SK-MEL-5 (cell line): ENCODE measurements around the gene WWP2. TPM values are rescaled to one million over a fixed set of nuclear protein-coding genes. Genes with fewer than 3 reads are reported as not detected.
"Not testable (repeated sequence)": the region's sequence is repeated elsewhere in the genome, so short reads cannot be mapped to it uniquely, and the experiment has no call there.

Source experiments
- DNase-seq: peaks from one replicate; pipeline ENCODE4 v3.0.0-alpha.2; 2016; ENCODE audit warnings: low read depth, low spot score
- in situ Hi-C: cut with HindIII; loops from 2 replicates; pipeline ENCODE4 v1.10.0; 2016; ENCODE audit warnings: low sequenced_read_pairs, high pct_unique_total_duplicates, low pct_unique_long_range_greater_than_20kb
- total RNA-seq: library from RNA; depleted of rRNA; stranded (reverse); fragments of >200 nt; shearing (Covaris generic); gene quantifications from 2 replicates; pipeline ENCODE4 v1.2.3, GENCODE V29; 2014

WWP2 gene
- total RNA-seq, 1 experiment from 2014 or later = 13.9 TPM

DNA sequence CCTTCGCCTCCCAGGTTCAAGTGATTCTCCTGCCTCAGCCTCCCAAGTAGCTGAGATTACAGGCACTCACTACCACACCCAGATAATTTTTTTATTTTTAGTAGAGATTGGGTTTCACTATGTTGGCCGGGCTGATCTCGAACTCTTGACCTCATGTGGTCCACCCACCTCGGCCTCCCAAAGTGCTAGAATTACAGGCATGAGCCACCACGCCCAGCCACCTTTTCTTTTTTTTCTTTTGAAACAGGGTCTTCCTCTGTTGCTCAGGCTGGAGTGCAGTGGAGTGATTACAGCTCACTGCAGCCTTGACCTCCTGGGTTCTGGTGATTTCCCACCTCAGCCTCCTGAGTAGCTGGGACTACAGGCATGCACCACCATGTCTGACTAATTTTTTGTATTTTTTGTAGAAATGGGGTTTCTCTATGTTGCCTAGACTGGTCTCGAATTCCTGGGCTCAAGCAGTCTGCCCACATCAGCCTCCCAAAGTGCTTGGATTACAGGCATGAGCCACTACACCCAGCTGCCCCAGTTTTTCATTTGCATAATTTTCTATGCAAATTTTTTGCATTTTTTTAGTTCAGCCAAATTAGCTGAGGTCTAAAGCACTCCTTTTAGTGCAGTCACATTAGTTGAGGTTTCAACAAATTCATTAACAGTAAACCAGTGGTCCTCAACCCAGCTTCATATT is 11.3 kb downstream of the WWP2 start:
- in situ Hi-C loops = no loop called here
- DNase-seq = no peak

DNA sequence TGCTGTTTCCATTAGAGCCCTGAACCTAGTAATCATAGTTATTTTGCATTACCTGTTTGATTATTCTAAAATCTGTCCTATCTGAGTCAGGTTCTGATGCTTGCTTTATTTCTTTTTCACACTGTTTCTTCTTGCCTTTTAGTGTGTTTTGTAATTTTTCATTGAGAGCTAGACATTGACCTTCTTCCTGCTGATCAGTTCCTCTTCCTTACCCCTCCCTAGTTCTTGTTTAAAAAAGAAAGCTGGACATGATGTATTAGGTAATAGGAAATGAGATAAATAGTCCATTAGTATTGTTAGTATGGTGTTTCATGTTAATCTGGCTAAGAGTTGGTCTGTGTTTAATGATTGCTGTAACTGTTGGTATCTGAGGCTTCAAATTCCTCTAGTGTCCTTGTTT is 13.4 kb downstream of the WWP2 start:
- in situ Hi-C loops = no loop called here
- no peak for DNase-seq

DNA sequence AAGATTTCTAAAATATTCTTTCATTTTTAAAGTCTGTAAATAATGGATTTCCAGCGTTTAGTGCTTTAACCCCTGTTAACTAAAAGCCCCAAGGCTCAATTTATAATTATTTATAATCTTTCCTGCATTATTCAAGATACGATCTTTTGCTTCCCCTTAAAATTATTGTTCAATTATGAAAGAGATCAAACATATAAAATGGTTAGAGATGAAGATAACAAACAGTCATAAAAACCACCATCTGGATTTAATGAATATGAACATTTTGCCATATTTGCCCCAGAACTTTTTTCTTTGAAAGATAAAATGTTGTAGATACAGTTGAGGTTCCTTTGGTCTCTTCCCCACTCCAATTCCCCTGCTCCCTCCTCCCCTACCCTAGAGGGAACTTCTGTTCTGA is 17.6 kb downstream of the WWP2 start:
- in situ Hi-C loops = no loop called here
- DNase-seq = no peak

DNA sequence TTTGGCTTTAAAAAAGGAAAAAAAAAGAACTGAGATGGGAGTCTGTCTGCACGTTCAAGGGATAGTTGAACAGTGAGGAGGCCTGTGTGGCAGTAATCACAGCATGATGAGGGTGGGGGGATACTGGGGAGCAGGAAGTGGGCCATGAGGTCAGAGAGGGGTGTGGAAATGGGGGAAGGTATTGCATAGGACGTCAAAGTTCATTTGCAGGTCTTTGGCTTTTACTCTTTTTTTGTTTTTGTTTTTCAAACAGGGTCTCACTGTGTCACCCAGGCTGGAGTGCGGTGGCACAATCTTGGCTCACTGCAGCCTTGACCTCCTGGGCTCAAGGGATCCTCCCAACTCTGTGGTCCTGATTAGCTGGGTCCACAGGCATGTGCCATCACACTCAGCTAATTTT is 19.0 kb downstream of the WWP2 start:
- in situ Hi-C loops = no loop called here
- DNase-seq = no peak

DNA sequence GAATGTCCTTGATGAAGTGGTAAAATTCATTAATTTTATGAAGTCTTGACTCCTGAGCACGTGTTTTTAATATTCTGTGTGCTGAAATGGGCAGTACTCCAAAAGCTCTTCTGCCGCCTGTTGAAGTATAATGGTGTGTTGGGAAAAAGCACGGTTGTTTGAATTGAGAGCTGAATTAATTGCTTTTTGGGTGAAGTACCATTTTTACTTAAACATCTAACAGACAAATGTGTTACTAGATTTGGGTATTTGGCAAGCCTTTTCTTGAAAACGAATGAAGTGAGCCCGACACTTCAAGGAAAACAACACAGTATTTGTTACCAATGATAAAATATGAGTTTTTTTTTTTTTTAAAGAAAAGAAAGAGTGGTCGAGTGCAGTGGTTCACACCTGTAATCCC is 22.5 kb downstream of the WWP2 start:
- no peak for DNase-seq
- in situ Hi-C loops = no loop called here

DNA sequence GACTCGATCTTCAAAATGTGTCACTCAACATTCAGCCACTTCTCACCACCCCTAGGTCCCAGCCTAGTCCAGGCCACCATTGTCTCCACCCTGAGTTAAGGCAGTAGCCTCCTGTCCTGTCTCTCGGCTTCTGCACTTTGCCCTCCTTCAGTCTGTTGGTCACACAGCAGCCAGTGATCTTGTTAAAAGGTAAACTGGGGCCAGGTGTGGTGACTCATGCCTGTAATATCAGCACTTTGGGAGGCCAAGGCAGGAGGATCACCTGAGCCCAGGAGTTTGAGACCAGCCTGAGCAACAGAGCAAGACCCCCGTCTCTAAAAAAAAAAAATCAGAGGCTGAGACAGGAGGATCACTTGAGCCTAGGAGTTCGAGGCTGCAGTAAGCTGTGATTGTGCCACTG is 25.8 kb downstream of the WWP2 start:
- no peak for DNase-seq
- in situ Hi-C loops = no loop called here

DNA sequence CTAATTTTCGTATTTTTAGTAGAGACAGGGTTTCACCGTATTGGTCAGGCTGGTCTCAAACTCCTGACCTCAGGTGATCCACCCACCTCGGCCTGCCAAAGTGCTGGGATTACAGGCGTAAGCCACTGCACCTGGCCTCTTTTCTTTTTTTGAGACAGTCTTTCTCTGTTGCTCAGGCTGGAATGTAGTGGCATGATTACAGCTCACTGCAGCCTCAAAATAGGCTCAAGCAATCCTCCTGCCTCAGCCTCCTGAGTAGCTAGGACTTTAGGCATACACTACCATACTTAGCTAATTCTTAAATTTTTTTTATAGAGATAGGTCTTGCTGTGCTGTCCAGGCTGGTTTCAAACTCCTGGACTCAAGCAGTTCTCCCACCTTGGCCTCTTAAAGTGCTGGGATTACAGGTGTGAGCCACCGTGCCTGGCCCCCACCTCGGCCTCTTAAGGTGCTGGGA is 29.3 kb downstream of the WWP2 start:
- DNase-seq, in situ Hi-C loops: not testable (repeated sequence)

DNA sequence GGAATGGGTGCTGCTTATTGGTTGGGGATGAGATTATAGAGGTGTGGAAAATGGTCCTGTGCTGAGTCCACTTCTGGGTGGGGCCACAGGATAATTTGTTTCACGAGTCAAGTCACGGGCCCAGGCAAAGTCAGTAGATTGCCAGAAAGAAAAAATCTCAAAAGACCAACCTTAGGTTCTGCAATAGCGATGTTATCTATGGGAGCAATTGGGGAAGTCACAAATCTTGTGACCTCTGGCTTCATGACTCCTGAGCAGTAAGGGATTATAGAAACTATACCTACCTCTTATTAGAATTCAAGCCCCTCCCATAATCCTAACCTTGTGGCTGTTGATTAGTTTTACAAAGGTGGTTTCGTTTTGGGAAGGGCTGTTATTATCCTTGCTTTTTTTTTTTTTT is 31.4 kb downstream of the WWP2 start:
- in situ Hi-C loops = no loop called here
- DNase-seq = no peak

DNA sequence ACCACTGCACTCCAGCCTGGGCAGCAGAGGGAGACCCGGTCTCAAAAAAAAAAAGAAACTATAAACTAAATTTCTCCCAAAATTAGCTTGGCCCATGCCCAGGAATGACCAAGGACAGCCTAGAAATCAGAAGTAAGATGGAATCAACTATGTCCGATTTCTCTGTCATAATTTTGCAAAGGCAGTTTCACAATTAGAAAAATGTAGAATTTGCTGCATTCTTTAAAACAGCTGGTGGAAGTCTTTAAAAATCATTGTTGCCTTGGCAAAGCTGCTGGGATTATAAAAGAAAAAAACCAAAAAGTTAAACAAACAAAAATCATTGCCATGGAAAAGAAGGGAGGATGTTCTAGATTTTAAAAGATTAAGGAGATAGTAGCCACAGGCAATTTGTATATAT is 32.4 kb downstream of the WWP2 start:
- in situ Hi-C loops = no loop called here
- DNase-seq = no peak

DNA sequence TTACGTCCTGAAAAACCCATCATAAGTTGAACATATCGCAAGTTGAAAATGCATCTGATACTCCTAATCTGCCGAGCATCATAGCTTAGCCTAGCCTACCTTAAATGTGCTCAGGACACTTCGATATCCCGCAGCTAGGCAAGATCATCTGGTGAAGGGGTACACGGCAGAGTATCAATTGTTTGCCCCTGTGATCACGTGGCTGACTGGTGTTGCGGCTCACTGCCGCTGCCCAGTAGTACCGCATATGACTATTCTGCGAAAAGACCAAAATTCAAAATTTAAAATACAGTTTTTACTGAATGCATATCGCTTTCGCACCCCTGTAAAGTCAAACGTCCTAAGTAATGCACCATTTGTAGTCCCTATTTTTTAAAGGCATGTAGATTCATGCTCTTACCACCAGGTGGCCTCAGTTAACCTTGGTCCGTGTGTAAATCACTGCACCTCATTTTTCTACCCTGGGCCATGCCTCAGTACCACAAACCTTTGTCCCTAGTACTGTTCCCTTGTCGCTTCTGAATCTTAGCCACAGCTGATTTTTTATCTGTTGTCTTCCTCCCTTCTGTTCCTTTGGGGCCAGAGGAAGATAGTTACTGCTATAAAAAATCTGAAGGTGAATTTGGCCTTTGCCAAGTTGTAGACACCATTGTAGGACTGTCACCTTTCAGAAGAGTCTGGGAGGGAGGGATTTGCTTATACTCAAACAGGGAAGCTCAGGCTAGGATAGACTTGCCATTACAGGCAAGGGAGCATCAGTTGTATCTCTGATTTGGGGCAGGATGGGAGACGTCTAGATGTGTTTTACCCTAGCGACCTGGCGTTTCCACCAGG is 34.4 kb downstream of the WWP2 start:
- in situ Hi-C loops = no loop called here
- peak; percentile 73 for DNase-seq

DNA sequence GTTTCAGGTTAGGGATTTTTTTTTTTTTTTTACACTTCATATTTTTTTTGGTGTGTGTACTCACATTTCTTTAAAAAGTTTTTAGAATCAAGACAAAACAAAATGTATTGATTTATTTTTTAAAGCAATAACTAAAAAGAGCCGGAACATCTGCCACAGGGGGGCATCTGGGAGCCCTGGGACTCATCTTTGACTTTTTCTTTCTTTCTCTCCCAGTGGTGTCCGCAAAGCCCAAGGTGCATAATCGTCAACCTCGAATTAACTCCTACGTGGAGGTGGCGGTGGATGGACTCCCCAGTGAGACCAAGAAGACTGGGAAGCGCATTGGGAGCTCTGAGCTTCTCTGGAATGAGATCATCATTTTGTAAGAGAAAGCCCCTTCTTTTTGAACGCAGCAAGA is 36.3 kb downstream of the WWP2 start:
- in situ Hi-C loops = no loop called here

DNA sequence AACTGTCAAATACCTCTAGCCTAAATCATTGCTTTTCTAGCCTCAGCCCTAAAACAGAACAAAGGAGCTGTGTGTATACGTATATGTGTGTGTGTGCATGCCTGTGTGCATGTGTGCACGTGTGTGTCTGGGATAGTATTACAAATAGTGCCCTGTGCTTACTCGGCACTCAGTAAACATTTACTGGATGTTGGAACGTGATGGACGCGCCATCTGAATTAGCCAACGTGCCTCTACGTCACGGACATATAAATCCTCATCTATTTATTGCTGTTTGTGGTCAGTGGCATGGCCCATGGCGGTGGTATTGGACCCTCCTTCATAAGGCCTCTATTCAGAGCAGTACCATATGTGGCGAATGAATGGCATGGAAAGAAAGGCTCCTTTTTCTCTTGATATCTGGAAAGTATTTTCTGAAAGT is 37.5 kb downstream of the WWP2 start:
- in situ Hi-C loops = no loop called here
- DNase-seq = peak; percentile 98

More for the DNA sequence above, 36.3 kb downstream of the WWP2 start:
- peak; percentile 11 for DNase-seq

DNA sequence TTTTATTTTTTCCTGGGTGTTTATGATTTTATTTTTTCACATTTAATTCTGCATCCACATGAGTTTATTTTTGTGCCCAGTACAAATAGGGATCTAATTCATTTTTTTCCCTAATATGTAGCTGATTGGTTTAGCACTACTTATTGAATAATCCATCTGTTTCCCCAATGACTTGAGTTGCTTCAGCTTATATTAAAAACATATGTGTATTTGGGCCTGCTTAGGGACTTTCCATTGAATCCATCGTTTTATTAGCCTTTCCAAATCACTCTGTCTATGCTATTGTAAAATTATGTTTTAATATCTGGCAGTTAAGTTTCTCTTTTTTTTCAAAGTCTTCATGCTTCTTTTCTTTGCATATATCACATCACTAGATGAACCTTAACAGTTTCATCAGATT is 42.2 kb downstream of the WWP2 start:
- DNase-seq = no peak
- in situ Hi-C loops = no loop called here

DNA sequence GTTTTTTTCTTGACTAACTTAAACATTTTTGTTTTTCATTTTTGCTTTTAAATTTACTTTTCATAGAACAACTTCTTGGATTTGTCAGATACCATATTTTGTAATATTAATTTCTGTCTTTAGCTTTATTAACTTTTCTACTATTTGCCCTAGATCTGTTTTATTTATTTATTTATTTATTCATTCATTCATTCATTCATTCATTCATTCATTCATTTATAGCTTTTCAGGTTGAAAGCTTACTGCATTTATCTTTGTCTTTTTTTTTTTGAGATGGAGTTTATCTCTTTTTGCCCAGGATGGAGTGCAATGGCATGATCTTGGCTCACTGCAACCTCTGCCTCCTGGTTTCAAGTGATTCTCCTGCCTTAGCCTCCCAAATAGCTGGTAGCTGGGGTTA is 44.6 kb downstream of the WWP2 start:
- DNase-seq, in situ Hi-C loops: not testable (repeated sequence)

DNA sequence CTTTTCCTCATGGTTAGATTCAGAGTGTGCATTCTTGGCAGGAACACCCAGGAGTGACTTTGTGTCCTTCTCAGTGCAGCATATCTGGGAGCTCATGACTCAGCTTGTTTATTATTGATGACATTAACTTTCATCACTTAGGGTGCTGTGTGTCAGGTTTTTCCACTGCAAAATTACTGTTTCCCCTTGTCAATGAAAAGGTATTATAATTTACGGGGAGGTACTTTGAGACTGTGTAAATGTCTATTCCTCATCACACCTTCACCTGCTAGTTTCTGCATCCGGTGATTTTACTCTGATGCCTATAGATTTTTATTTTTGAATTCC is 50.5 kb downstream of the WWP2 start:
- DNase-seq = no peak
- in situ Hi-C loops = no loop called here

DNA sequence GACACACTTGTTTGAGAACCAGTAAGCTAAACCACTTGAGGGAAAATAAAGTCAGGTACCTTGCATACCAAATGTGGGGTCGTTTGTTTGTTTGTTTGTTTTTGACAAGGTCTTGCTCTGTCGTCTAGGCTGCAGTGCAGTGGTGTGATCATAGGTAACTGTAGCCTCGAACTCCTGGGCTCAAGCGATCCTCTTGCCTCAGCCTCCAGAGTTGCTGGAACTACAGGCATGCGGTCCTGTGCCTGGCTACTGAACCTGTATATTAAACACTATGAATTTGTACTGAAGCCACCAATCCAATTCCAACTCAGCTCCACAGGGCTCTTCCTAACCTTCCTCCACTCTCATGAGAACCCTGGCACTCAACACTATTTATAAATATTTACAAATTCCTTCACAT is 51.9 kb downstream of the WWP2 start:
- in situ Hi-C loops = no loop called here
- DNase-seq = no peak

DNA sequence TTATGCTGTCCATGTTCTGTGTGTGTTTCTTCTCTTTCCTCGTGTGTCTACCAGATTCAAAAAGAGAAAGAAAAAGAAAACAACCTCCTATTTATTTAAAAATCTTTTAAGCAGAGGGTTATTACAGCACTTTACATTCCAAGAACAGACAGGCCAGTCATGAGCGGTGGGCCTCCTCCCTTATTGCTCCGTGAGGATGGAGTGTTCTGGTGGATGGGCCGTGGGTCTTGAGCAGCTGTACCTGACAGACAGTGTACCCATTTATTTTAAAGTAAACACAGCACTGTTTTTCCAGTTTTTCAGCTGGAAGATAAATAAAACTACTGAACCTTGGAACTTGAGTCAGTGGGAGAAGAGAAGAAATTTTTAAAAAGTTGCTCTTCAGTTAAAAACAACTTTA is 52.4 kb downstream of the WWP2 start:
- in situ Hi-C loops = no loop called here
- no peak for DNase-seq

DNA sequence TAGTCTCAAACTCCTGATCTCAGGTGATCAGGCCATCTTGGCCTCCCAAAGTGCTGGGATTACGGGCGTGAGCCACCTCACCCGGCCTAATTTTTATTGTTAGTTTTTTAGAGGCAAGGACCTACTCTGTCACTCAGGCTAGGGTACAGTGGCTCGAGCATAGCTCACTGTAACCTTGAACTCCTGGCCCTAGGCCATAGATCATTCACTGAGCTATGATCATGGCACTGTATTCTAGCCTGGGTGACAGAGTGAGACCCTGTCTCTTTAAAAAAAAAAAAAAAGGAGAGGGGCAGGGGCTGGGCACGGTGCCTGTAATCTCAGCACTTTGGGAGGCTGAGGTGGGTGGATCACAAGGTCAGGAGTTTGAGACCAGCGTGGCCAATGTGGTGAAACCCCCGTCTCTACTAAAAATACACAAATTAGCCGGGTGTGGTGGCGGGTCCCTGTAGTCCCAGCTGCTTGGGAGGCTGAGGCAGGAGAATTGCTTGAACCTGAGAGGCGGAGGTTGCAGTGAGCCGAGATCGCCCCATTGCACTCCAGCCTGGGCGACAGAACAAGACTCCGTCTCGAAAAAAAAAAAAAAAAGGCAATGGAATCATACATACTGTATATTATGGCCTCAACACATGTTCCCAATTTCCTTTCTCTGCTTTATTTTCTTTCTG is 53.2 kb downstream of the WWP2 start:
- in situ Hi-C loops, DNase-seq: not testable (repeated sequence)

DNA sequence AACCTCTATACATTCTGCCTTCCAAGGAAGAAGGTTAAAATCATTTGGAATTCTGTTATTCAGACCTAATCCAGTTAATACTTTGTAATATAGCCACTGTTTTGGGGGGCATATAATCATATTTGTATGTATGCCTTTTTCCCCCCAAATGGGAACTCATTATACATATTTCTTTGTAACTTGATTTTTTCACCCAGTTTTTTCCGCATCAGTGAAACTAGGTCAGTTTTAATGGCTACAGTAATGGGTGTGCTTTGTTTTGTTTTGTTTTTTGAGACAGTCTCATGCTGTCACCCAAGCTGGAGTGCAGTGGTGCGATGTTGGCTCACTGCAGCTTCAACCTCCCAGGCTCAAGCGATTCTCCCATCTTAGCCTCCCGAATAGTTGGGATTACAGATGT is 54.9 kb downstream of the WWP2 start:
- DNase-seq = no peak
- in situ Hi-C loops = no loop called here
